ENCODE measurements around the gene BCL2L11. TPM values are rescaled to one million over a fixed set of nuclear protein-coding genes. Genes with fewer than 3 reads are reported as not detected.

Gene BCL2L11
- total RNA-seq, 1 experiment from 2014 or later, result 21.2 TPM

DNA sequence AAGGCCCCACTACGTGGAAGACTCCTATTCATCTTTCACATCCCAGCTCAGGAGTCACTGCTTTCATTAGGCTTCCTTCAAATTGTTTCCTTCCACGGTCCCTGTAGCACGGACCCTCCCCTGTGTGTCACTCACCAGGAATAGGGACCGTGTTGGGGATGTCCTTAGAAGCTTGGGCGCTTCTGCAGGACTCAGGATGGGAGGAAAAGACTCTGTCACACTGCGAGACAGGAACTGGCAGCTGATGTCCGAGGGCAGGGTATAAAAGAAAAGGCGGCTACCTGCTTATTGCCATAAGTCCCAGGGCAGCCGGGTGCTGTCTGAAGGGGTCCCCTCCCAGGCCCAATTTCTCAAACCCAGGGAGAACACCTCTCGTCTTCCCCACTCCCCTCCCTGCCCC, 79.1 kb downstream of the BCL2L11 start:
- Histone ChIP-seq H3T11ph (ENCODE audit: low read length) (no peak overlapping the region), H3K27me3 (ENCODE audit: insufficient read depth, low read length) (no peaks in the 10 kb centered on the region), H2AFZ (ENCODE audit: low read length) (no peak overlapping the region), H2BK15ac (ENCODE audit: low read depth, low read length) (no peak overlapping the region), H2AK5ac (ENCODE audit: insufficient read length, low read length) (no peak overlapping the region), H2BK5ac (ENCODE audit: insufficient read length, low read length) (no peak overlapping the region), H3K79me1 (ENCODE audit: insufficient read depth, low read depth, low read length, poor library complexity, severe bottlenecking) (no peaks in the 10 kb centered on the region), H3K9me3 (ENCODE audit: control insufficient read depth, low read depth, low read length) (no peaks in the 10 kb centered on the region), H4K8ac (replicated peaks; ENCODE audit: insufficient read length, low read depth, low read length) (no peak overlapping the region), H3K18ac (ENCODE audit: insufficient read length, low read depth, low read length) (no peak overlapping the region), H3K23me2 (ENCODE audit: insufficient read length, low read depth, low read length, poor library complexity, severe bottlenecking) (no peaks in the 10 kb centered on the region), H2BK12ac (ENCODE audit: insufficient read length, low read depth, low read length) (no peak overlapping the region), H3K23ac (ENCODE audit: insufficient read length, low read depth, low read length) (no peak overlapping the region), H3K27ac (ENCODE audit: insufficient read length, low read depth, low read length) (no peak overlapping the region), H2BK20ac (ENCODE audit: low read depth, low read length, poor library complexity, severe bottlenecking) (no peak overlapping the region), H3K9ac (ENCODE audit: extremely low read depth, insufficient read length, low read length) (no peak overlapping the region), H3K4ac (ENCODE audit: low read depth, low read length) (no peak overlapping the region), H4K5ac (ENCODE audit: insufficient read length, low read depth, low read length) (no peak overlapping the region), H4K20me1 (ENCODE audit: control insufficient read depth, insufficient read depth, insufficient read length) (no peaks in the 10 kb centered on the region), H3K4me1 (ENCODE audit: insufficient read depth, low read length) (no peaks in the 10 kb centered on the region; the same call in 1 of the 2 replicates), H4K91ac (ENCODE audit: insufficient read length, low read depth, low read length) (no peak overlapping the region), H3K4me2 (ENCODE audit: insufficient read depth, insufficient read length, low read length) (no peak overlapping the region), H3K56ac (ENCODE audit: insufficient read length, low read depth, low read length) (no peak overlapping the region), H3K14ac (ENCODE audit: insufficient read depth, low read length) (no peak overlapping the region), H3K79me2 (ENCODE audit: insufficient read depth, low read length) (no peaks in the 10 kb centered on the region), H2BK120ac (ENCODE audit: low read depth, low read length, poor library complexity, severe bottlenecking) (no peak overlapping the region)
- Mint-ChIP-seq H3K36me3 (ENCODE audit: insufficient read depth in 1 of 3, low read depth in 3 of 3) (no peaks in the 10 kb centered on the region), H3K27ac (0 out of 7 replicates have a peak overlapping the region, but pooled peaks of 1 of the 3 experiments have one; percentile 68), H3K4me1 (peaks cover 0 to 6% of the 10 kb centered on the region in 2 experiments; a peak in 3 of 4 replicates), H3K9me3 (no peaks in the 10 kb centered on the region), H3K27me3 (ENCODE audit: low read depth) (peaks cover 6% of the 10 kb centered on the region; the same call in 1 of the 2 replicates), H3K4me3 (no peak overlapping the region)
- TF ChIP-seq, protein P1, sequence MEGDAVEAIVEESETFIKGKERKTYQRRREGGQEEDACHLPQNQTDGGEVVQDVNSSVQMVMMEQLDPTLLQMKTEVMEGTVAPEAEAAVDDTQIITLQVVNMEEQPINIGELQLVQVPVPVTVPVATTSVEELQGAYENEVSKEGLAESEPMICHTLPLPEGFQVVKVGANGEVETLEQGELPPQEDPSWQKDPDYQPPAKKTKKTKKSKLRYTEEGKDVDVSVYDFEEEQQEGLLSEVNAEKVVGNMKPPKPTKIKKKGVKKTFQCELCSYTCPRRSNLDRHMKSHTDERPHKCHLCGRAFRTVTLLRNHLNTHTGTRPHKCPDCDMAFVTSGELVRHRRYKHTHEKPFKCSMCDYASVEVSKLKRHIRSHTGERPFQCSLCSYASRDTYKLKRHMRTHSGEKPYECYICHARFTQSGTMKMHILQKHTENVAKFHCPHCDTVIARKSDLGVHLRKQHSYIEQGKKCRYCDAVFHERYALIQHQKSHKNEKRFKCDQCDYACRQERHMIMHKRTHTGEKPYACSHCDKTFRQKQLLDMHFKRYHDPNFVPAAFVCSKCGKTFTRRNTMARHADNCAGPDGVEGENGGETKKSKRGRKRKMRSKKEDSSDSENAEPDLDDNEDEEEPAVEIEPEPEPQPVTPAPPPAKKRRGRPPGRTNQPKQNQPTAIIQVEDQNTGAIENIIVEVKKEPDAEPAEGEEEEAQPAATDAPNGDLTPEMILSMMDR (conservative IDR thresholded peaks at IDR 0.05), result no peak
- DNase-seq, result no peak
- WGBS (ENCODE audit: extremely low coverage, insufficient read length, low lambda C conversion rate), result no CpG with 5 or more reads among the region's 10 CpGs

Measured in H9 (cell line).